Nucleus accumbens (tissue), 56 donors: Measurements from ENCODE around the gene NEU3.
"Not testable (repeated sequence)": the region's sequence is repeated elsewhere in the genome, so short reads cannot be mapped to it uniquely, and the experiment has no call there.

ENCODE experiments used
- DNase-seq, 56 donors: peaks; one replicate each; lab custom pipeline; 2025; lab: John Stamatoyannopoulos, UW

NEU3 gene

DNA sequence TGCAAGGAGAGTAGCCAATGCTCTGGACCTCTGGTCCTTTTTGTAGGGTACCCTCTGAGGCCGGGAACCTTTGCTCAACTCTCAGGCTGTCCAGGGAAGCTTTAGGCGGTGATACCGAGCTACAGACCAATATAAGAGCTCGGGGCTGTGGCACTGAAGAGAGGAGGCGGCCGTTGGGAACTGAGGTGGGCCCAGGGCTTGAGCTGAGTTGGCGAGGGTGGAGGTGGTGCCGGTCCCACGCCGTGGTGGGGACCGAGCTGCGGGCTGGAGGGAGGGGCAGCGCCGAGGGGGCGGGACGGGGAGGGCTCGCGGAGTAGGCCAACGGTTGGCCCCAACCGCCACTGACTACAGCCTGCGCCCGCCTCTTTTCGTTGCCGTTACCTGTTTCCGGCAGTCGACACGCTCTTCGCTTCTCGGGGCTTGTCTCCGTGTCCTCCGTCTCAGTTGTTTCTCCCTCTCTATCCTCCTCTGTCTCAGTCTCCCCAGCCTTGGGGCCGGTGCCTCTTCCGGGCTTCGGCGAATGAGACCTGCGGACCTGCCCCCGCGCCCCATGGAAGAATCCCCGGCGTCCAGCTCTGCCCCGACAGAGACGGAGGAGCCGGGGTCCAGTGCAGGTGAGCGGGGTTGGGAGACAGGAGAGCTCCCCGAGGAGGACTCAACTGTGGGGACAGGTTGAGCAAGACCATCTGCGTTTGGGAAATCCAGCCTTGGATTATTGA is at the start of gene NEU3:
NEU3 (plus strand) TSS at position 393 of the 719 bp plus-strand sequence; CDS start at position 521, 128 bp downstream.
- peak in 55 of 56 donors; percentile 6 to 81 (median 50) for DNase-seq

- no peak for DNase-seq
These were observed 47.2 kb upstream of the NEU3 start for GRCh38 chr11:74941492-74941891.

- no peak for DNase-seq
These were observed 46.5 kb upstream of the NEU3 start for GRCh38 chr11:74942073-74942759.

DNA sequence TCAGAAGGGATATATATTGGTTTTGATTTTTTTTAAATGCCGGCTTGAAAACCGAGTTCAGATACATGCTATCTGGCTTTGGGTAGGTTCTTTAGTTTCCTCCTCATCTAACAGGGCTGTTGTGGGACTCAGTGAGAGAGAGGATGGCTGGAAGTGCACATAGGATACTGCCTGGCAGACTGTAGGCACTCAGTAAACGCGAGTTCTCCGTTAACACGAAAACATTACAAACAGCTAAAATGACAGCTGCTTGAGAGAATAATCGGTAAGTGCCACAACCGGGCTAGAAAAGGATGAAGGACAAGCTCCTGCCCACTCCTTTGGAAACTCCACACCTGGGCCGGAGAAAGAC is 40.2 kb upstream of the NEU3 start:
- DNase-seq = no peak

GRCh38 chr11:74948898-74949752 is 39.6 kb upstream of the NEU3 start, which contains the start of the genes SPCS2 and XRRA1:
Gene SPCS2, plus strand, starts transcription at chr11:74949266. Its CDS starts 20 bp downstream, at chr11:74949286.
Gene XRRA1, minus strand, starts transcription at chr11:74949091. Its CDS starts 8,213 bp downstream, at chr11:74940878.
- peak; percentile 81 to 99 (median 97) for DNase-seq

- DNase-seq = peak in 1 of 56 donors; percentile 2
These were observed 39.0 kb upstream of the NEU3 start for GRCh38 chr11:74949753-74950137.

GRCh38 chr11:74950374-74950969 is 38.3 kb upstream of the NEU3 start:
- no peak for DNase-seq

GRCh38 chr11:74951226-74951625 is 37.5 kb upstream of the NEU3 start:
- no peak for DNase-seq

DNA sequence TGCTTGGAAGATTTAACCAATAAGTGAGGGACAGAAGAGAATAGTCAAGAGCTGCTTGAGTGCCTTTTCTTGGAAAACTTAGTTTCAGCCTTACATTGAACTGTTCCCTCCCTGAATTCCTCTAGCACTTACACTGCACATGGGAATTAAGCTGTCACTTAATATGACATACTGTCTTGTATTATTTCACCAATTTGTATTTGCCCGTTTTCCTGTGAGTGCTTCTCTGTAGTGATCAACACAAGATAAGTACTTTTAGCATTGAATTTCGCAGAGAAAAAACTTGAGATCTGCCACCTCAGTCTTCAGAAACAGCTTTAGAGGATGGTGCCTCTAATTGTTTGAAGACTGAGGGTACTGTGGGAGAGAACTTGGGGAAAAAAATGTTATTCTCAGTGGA is 36.0 kb upstream of the NEU3 start:
- no peak for DNase-seq

DNA sequence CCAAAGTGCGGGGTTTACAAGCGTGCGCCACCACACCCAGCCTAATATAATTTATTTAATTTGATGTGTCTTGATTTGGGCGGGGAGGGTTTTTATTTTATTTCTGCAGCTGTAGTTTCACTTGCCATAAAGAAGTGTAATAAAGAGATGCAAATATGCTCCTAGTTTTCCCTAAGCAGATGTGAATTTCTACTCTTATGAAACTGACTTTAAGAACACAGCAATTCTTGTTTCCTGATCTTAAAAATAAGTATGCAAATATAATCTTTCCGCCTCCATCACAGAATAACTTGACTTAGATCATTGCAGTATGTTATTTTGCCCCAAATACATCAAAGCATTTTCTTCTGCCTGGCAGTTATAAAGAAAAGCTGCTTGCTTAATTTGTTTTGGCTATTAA is 35.3 kb upstream of the NEU3 start:
- no peak for DNase-seq

DNA sequence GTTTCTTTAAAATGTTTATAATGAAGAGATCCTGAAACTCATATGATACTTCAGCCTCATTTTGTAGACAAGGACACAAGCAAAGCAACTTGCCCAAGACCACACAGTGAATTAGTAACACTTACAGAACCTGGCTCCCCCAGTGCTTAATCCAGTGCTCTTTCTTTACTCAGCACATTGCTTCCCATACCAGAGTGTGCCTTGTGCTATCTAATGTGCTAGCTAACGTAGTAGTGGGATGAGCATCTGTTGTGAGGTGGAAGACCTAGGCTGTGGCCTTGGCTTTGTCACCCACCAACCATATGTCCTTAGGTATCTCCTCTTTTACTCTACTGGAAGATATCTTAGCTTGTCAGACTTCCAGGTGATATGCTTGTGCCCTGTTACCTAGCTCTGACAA is 34.5 kb upstream of the NEU3 start:
- DNase-seq = no peak

DNA sequence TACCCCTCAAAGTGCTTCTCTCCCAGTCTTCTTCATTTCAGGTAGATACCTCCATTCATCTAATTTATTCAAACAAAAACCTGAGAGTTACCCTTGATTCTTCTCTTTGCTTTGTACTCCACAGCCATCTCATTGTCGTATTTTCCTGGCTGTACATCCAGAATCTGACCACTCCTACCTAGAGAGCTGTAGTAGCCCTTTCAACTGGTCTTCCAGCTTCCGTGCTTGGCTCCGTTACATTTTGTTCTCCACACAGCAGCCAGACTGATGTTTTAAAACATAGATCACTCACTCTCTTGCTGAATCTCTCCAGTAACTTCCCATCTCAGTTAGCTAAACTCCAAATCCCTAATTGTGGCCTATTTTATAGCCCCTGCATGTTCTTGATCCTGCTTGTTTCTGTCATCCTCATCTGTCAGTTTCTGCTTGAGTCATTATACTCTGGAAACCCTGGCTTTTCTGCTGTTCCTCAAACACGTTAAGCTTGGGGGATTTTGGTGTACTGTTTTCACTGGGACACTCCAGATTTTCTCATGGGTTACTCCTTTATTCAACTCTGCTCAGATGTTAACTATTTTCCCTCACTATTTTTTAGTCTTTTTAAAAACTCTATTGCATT is 32.2 kb upstream of the NEU3 start:
- no peak for DNase-seq

GRCh38 chr11:74957937-74958629 is 30.6 kb upstream of the NEU3 start:
- no peak for DNase-seq

DNA sequence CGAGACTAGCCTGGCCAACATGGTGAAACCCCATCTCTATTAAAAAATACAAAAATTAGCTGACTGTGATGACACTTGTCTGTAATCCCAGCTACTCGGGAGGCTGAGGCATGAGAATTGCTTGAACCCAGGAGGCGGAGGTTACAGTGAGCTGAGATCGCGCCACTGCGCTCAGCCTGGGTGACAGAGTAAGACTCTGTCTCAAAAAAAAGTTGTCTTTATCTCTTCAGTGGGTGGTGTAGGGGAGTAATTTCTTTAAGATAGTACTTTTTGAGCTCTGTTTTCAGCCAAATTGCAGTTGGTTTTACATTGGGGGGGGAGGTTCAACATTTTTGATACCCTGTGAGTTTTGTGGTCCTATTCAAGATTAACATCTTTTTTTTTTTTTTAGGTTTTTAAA is 28.6 kb upstream of the NEU3 start:
- DNase-seq = not testable (repeated sequence)

GRCh38 chr11:74966651-74967050 is 22.1 kb upstream of the NEU3 start:
- DNase-seq = no peak

DNA sequence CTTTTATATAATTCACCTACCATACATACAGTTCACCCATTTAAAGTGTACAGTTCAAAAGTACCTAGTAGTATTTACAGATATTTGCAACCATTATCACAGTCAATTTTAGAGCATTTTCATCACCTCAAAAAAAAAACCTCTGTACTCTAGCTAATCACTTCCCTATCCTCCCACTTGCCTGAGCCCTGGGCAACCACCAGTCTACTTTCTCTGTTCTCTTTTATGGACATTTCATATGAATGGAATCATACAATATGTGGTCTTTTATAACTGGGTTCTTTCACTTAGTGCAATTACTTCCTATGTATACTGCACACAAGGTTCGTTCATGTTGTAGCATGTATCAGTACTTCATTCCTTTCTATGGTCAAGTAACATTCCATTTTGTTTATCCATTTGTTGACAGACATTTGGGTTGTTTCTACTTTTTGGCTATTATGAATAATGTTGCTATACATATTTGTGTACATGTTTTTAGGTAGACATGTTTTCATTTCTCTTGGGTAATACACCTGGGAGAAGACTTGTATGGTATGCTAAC is 17.8 kb upstream of the NEU3 start:
- DNase-seq = no peak

GRCh38 chr11:74971424-74971823 is 17.3 kb upstream of the NEU3 start:
- peak in 22 of 56 donors; percentile 2 to 49 (median 20) for DNase-seq

- no peak for DNase-seq
These were observed 10.7 kb upstream of the NEU3 start for GRCh38 chr11:74978041-74978440.

- DNase-seq = no peak
These were observed 8.1 kb upstream of the NEU3 start for GRCh38 chr11:74980634-74981033.
